ENCODE results near the gene MEF2A. TPM values are rescaled to one million over a fixed set of nuclear protein-coding genes. Genes with fewer than 3 reads are reported as not detected.

The MEF2A gene
- total and polyA plus RNA-seq, 2 donors (not counting 1 experiment from before 2014, with no cell fraction given): 44.0 to 102 TPM

DNA sequence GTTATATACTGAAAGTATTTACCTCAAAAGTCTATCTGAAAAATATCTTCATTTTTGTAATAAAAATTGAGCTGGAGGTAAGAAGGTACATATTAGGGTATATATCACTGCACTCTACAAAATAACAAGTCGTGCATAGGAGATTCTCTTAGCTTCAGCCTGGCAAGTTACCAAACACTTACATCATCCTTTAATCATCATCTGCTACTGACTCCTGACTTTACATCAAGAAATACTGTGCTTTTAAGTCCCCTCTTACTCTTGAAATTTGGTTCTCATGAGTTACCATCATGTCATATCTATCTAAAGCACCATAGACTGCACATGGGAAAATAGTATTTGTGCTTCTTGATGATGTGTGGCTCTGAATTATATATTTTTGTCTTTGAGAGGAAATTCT is 116.7 kb downstream of the MEF2A start:
- H3K9ac ChIP-seq (ENCODE audit: low read length): no peak overlapping the region
- intact Hi-C loops (cut with micrococcal nuclease): no loop called here

More for the DNA sequence above, 116.7 kb downstream of the MEF2A start:
- ATAC-seq (ENCODE audit: low read depth) (no peak), DNase-seq (no peak)
- H3K79me2 ChIP-seq (ENCODE audit: control insufficient read depth, insufficient read depth, low read length): peaks cover 23% of the 10 kb centered on the region
- H2AFZ ChIP-seq (ENCODE audit: insufficient read depth, low read depth, low read length, poor library complexity, severe bottlenecking): no peak overlapping the region
- Mint-ChIP-seq H3K27me3 (no peaks in the 10 kb centered on the region), H3K27ac (peak overlapping the region; percentile 18), H3K4me1 (peaks cover 50% of the 10 kb centered on the region), H3K9me3 (ENCODE audit: insufficient read depth) (peaks cover 11% of the 10 kb centered on the region), H3K4me3 (no peak overlapping the region)
- no peaks in the 10 kb centered on the region for H3K27me3 ChIP-seq (replicated peaks in 1 of 4; ENCODE audit: control extremely low read depth in 1 of 4, control insufficient read depth in 3 of 4, insufficient read depth in 4 of 4, low read length in 3 of 4)
- peaks cover 16 to 20% of the 10 kb centered on the region in 2 donors for H3K4me1 ChIP-seq (ENCODE audit: control insufficient read depth in 2 of 2, insufficient read depth in 2 of 2, low read length in 2 of 2)
- H3K4me3 ChIP-seq (ENCODE audit: control extremely low read depth in 1 of 5, extremely low read depth in 1 of 5, insufficient read depth in 1 of 5, low read depth in 2 of 5, low read length in 4 of 5): no peak overlapping the region
- H3K9me3 ChIP-seq (ENCODE audit: control extremely low read depth in 1 of 3, control insufficient read depth in 2 of 3, insufficient read depth in 1 of 3, low read length in 2 of 3): peaks cover 2 to 19% (median 9%) of the 10 kb centered on the region in 3 donors
- H4K20me1 ChIP-seq (ENCODE audit: control insufficient read depth, insufficient read depth, low read length, poor library complexity, severe bottlenecking): peaks cover 1% of the 10 kb centered on the region
- ChIA-PET POLR2A (interaction anchor here (0.7 kb wide), 1 partner anchor 361 kb away, joined by 3 read pairs; no protein-coding TSS in a partner anchor), CTCF (interaction anchor here (1.2 to 2.1 kb wide), 4 partner anchors 19 to 409 kb away, joined by 3 to 14 read pairs (median 6); no protein-coding TSS in a partner anchor)
- H3K4me2 ChIP-seq (replicated peaks; ENCODE audit: low read depth, low read length, poor library complexity, severe bottlenecking): peak overlapping the region; percentile 46
- WGBS (ENCODE audit: insufficient coverage): no CpG with 5 or more reads among the region's 1 CpG
- no peak for TF ChIP-seq CTCF (IDR thresholded peaks at IDR 0.05)
- no peak for TF ChIP-seq EZH2 (IDR thresholded peaks at IDR 0.05; ENCODE audit: borderline replicate concordance, insufficient read depth, low read depth, low read length, poor library complexity, severe bottlenecking)
- peaks cover 13 to 24% of the 10 kb centered on the region in 2 experiments for H3K36me3 ChIP-seq (replicated peaks in 1 of 2; ENCODE audit: control extremely low read depth in 1 of 2, control insufficient read depth in 1 of 2, extremely low read depth in 1 of 2, insufficient read depth in 2 of 2, low read length in 1 of 2)
- peak overlapping the region; percentile 48 to 71 for H3K27ac ChIP-seq (ENCODE audit: low read length in 2 of 2)
